H1 (cell line): ENCODE measurements around the gene STK32C.
A peak's percentile ranks its signal among the peaks of the same experiment; 100 is the strongest.

Experiments
- BRCA1 ChIP-seq: IDR thresholded peaks from 2 replicates; pipeline ENCODE4 v1.6.1; 2012; ENCODE audit warnings: low read depth, low read length, improper control_type of control experiment
- CEBPB ChIP-seq: IDR thresholded peaks from 2 replicates; pipeline ENCODE4 v1.6.1; 2012; ENCODE audit warnings: low read depth, low read length
- GABPA ChIP-seq: IDR thresholded peaks from 2 replicates; pipeline ENCODE4 v1.6.1; 2011; ENCODE audit warnings: mild to moderate bottlenecking, low read length, moderate library complexity, borderline replicate concordance; ENCODE audit not compliant: insufficient read depth
- GTF2F1 ChIP-seq: IDR thresholded peaks from 2 replicates; pipeline ENCODE4 v1.6.1; 2012; ENCODE audit warnings: low read depth, low read length, improper control_type of control experiment, borderline replicate concordance
- HDAC6 ChIP-seq: IDR thresholded peaks from one replicate; pipeline ENCODE4 v1.7.1; 2012; ENCODE audit warnings: low read depth, mild to moderate bottlenecking, inconsistent platforms, low read length, moderate library complexity
- NRF1 ChIP-seq: IDR thresholded peaks from 2 replicates; pipeline ENCODE4 v1.6.1; 2011; ENCODE audit warnings: mild to moderate bottlenecking, low read depth, low read length, improper control_type of control experiment
- POLR2A ChIP-seq, 2 experiments: IDR thresholded peaks; 1 replicate in 1 of 2; 2 replicates in 1 of 2; pipeline ENCODE4 v1.6.1; 2011; ENCODE audit warnings: low read depth in 2 of 2, low read length in 2 of 2, mild to moderate bottlenecking in 2 of 2; ENCODE audit errors: control extremely low read depth in 1 of 2
- YY1 ChIP-seq: IDR thresholded peaks from 2 replicates; pipeline ENCODE4 v1.6.1; 2011; ENCODE audit warnings: low read depth, mild to moderate bottlenecking, low read length
- TF ChIP-seq, protein P1 (sequence below), 3 experiments: IDR thresholded peaks; 1 replicate in 2 of 3; 2 replicates in 1 of 3; pipeline versions ENCODE4 v1.5.1 to v1.6.1; 2011; ENCODE audit warnings: low read length in 3 of 3, mild to moderate bottlenecking in 3 of 3, inconsistent platforms in 2 of 3, low read depth in 1 of 3, moderate library complexity in 1 of 3; ENCODE audit not compliant: insufficient read depth in 1 of 3; ENCODE audit errors: control extremely low read depth in 1 of 3

DNA sequence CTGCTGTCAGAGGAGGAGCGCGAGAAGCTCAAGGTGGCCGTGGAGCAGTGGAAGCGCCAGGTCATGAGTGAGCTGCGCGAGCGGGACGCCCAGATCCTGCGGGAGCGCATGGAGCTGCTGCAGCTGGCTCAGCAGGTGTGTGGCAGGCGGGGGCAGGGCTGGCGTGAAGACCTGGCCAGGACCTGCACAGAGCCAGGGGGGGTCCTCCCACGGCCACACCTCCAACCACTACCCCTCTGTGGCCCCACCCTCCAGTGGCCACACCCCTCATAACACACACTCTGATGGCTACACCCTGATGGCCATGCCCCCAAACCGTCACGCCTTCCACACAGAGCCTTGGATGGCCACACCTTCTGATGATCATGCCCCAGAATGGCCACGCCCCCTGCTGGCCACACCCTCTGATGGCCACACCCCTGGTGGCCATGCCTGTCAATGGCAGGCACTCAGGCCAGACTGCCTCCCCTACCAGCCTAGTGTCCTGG is 144.4 kb downstream of the STK32C start:
- TF ChIP-seq HDAC6, result no peak
- TF ChIP-seq, protein P1, sequence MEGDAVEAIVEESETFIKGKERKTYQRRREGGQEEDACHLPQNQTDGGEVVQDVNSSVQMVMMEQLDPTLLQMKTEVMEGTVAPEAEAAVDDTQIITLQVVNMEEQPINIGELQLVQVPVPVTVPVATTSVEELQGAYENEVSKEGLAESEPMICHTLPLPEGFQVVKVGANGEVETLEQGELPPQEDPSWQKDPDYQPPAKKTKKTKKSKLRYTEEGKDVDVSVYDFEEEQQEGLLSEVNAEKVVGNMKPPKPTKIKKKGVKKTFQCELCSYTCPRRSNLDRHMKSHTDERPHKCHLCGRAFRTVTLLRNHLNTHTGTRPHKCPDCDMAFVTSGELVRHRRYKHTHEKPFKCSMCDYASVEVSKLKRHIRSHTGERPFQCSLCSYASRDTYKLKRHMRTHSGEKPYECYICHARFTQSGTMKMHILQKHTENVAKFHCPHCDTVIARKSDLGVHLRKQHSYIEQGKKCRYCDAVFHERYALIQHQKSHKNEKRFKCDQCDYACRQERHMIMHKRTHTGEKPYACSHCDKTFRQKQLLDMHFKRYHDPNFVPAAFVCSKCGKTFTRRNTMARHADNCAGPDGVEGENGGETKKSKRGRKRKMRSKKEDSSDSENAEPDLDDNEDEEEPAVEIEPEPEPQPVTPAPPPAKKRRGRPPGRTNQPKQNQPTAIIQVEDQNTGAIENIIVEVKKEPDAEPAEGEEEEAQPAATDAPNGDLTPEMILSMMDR (IDR thresholded peaks at IDR 0.05; ENCODE audit: control extremely low read depth in 1 of 3, insufficient read depth in 1 of 3, low read depth in 1 of 3, low read length in 3 of 3), result peak in 2 of 3 experiments; percentile 65 to 72; a peak in 3 of 4 replicates
- no peak for TF ChIP-seq POLR2A (IDR thresholded peaks at IDR 0.05; ENCODE audit: control extremely low read depth in 1 of 2, low read depth in 2 of 2, low read length in 2 of 2)
- no peak for TF ChIP-seq GTF2F1
- TF ChIP-seq NRF1, result no peak
- no peak for TF ChIP-seq GABPA
- no peak for TF ChIP-seq BRCA1
- TF ChIP-seq CEBPB, result no peak
- peak; percentile 73 for TF ChIP-seq YY1
